ENCODE data around the gene USB1.

DNA sequence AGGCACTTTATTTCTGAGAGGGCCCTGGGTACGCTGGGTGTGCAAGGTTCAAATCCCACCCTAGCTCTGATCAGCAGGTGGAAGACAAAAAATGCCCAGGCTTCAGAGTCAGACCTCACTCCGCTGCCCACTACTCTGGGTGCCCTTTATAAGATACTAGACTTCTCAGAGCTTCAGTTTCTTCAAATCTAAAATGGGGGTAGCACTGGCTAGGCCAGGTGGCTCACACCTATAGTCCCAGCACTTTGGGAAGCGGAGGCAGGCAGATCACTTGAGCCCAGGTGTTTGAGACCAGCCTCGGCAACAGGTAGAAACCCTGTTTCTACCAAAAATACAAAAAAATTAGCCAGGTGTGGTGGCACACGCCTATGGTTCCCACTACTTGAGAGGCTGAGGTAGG is 1.7 kb downstream of the USB1 start:
- TF ChIP-seq GATA3 (IDR thresholded peaks at IDR 0.05; ENCODE audit: low read depth, low read length) (no peak), GATA2 (IDR thresholded peaks at IDR 0.05; ENCODE audit: low read depth, low read length) (no peak)

All from SH-SY5Y (cell line).